ENCODE measurements around the gene CD164L2.

The CD164L2 gene

GRCh38 chr1:27363766-27364695 is 19.1 kb downstream of the CD164L2 start:
- DNase-seq = no peak

- no peak for DNase-seq
These were observed 21.6 kb downstream of the CD164L2 start for GRCh38 chr1:27361553-27361952.

- DNase-seq = no peak
These were observed 22.1 kb downstream of the CD164L2 start for GRCh38 chr1:27361044-27361402.

GRCh38 chr1:27360159-27361043 is 22.7 kb downstream of the CD164L2 start:
- no peak for DNase-seq

GRCh38 chr1:27359822-27360158 is 23.3 kb downstream of the CD164L2 start:
- no peak for DNase-seq

GRCh38 chr1:27358928-27359313 is 24.2 kb downstream of the CD164L2 start:
- DNase-seq = no peak

GRCh38 chr1:27358038-27358927 is 24.9 kb downstream of the CD164L2 start:
- DNase-seq = no peak

DNA sequence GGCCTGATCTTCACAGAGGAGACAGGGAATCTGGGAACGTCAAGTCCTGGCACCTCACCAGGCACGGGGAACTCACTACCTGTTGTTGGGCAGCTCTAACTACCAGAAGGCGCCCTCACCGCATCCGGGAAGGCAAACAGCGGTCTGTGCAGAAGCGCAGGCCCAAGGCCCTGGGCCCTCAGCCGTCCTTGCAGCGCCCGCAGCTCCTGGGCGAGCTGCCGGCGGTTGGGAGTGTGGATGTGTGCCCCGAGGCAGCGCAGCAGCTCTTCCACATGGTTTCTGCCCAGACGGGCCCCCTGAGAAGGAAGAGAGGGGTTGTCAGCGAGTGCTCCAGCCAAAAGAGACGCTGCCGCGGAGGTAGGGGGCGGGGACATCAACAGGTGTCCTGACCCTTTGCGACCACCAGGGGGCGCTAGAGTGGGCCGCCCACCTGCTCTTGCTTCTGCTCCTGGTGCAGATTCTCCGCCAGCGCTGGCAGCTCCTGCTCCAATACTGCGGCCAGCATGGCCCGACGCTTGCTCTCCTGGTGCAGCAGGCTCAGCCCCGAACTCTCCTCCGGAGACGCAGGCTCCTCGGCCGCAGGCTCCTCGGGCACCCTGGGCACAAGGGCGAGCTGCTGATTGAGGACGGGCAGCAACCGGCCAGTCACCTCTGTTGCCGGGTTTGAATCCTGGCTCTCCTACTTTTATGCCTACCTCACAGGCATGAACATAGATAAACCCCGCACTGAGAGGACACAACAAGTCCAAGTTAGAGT is 25.7 kb downstream of the CD164L2 start:
- DNase-seq = peak; percentile 54

DNA sequence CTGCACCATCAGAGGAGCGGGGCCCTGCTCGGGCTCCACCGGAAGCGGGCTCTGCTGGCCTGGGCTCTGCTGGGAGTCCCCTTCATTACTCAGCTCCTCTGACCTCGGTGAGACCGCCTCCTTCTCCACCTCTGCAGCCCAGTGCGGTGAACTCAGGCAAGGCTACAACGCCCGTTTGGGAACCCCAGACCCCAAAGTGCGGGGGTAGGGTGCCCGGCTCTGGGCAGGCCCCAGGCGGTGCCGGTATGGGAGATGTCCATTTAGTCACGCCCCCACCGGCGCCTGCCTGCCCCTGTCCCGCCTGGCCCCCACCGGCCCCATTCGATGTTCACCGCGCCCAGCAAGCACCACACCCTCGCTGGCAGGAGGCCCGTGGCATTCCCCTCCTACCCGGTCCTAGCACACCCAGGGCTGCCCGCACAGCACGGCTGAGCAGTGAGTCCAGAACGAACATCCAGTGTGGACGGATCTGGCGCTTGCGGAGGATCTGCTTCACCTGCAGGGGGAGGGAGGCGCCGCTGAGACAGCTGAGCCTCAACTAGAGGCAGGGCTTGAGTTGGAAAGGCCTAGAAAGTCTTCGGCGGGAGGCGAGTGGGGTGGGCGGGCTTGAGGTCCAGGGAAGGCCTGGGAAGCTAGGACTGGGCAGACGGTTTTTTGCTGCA is 26.4 kb downstream of the CD164L2 start:
- DNase-seq = no peak

GRCh38 chr1:27356277-27356618 is 26.9 kb downstream of the CD164L2 start:
- no peak for DNase-seq

- DNase-seq = no peak
These were observed 27.4 kb downstream of the CD164L2 start for GRCh38 chr1:27355683-27356082.

- DNase-seq = no peak
These were observed 29.5 kb downstream of the CD164L2 start for GRCh38 chr1:27353629-27354028.

DNA sequence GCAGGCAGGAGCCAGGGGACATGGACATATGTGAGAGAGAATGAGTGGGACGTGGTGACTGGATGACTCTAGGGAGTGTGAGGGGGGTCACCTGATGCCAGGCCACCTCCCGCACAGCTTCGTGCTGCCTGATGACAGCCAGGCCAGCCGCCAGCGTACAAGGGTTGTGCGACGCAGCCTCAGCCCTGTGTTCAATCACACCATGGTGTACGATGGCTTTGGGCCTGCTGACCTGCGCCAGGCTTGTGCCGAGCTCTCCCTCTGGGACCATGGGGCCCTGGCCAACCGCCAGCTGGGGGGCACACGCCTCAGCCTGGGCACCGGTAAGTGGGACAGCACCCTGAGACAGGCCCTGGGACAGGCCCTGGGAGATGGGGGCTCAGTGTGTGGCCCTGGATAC is 30.0 kb downstream of the CD164L2 start:
- DNase-seq = no peak

GRCh38 chr1:27351541-27352107 is 31.5 kb downstream of the CD164L2 start:
- DNase-seq = no peak

GRCh38 chr1:27350663-27351540 is 32.2 kb downstream of the CD164L2 start:
- DNase-seq = peak; percentile 25

GRCh38 chr1:27349784-27350662 is 33.1 kb downstream of the CD164L2 start:
- DNase-seq = peak; percentile 49

GRCh38 chr1:27348861-27349783 is 34.0 kb downstream of the CD164L2 start:
- DNase-seq = no peak
